K562 (cell line): ENCODE measurements around the gene CORT. TPM values are rescaled to one million over a fixed set of nuclear protein-coding genes. Genes with fewer than 3 reads are reported as not detected.

Experiments
- CTBP1 ChIP-seq: fragments of 450-650 bp; IDR thresholded peaks from 2 replicates; pipeline ENCODE4 v1.6.1; 2016; ENCODE audit warnings: borderline replicate concordance
- EP300 ChIP-seq: IDR thresholded peaks from 2 replicates; pipeline ENCODE4 v1.6.1; 2012; ENCODE audit warnings: low read length, improper control_type of control experiment
- GTF2F1 ChIP-seq: IDR thresholded peaks from 2 replicates; pipeline ENCODE4 v1.6.1; 2011; ENCODE audit warnings: low read depth, low read length, improper control_type of control experiment
- HDAC1 ChIP-seq, 2 experiments: fragments of 450-650 bp; IDR thresholded peaks; 2 replicates each; pipeline ENCODE4 v1.6.1; 2016 to 2017; ENCODE audit warnings: inconsistent platforms in 1 of 2, mild to moderate bottlenecking in 1 of 2, moderate library complexity in 1 of 2
- HDAC6 ChIP-seq: IDR thresholded peaks from 2 replicates; pipeline ENCODE4 v1.6.1; 2012; ENCODE audit warnings: low read depth, mild to moderate bottlenecking, control low read depth, inconsistent platforms, low read length, moderate library complexity
- HMG20B ChIP-seq: fragments of 250-450 bp; sonication (Bioruptor Pico); IDR thresholded peaks from 2 replicates; pipeline ENCODE4 v1.5.0; 2021; ENCODE audit warnings: mild to moderate bottlenecking
- KDM1A ChIP-seq, 2 experiments: fragments of 450-650 bp; IDR thresholded peaks; 2 replicates each; pipeline ENCODE4 v1.6.1; 2016; ENCODE audit warnings: mild to moderate bottlenecking in 2 of 2
- LEF1 ChIP-seq: fragments of 450-650 bp; IDR thresholded peaks from 2 replicates; pipeline ENCODE4 v1.6.1; 2016; ENCODE audit warnings: mild to moderate bottlenecking
- NR2C2 ChIP-seq, 2 experiments: fragments of 200-800 bp in 1 of 2; sonication (Bioruptor generic) in 1 of 2; sonication (generic) in 1 of 2; formaldehyde crosslinking in 1 of 2; IDR thresholded peaks; 2 replicates each; pipeline versions ENCODE4 v1.6.1 to v1.8.0; 2016 to 2022; ENCODE audit warnings: mild to moderate bottlenecking in 1 of 2, missing compliant biosample characterization in 1 of 2, missing genetic modification characterization in 1 of 2, missing genetic modification reagents in 1 of 2
- RBM22 ChIP-seq: fragments of 200-400 bp; formaldehyde crosslinking; IDR thresholded peaks from 2 replicates; pipeline ENCODE4 v1.6.1; 2018; ENCODE audit warnings: low read length, low read depth; ENCODE audit not compliant: poor library complexity, severe bottlenecking
- RCOR1 ChIP-seq, 2 experiments: IDR thresholded peaks; 2 replicates each; pipeline ENCODE4 v1.6.1; 2012; ENCODE audit warnings: low read depth in 2 of 2, low read length in 2 of 2, borderline replicate concordance in 1 of 2, improper control_type of control experiment in 1 of 2
- RERE ChIP-seq: sonication (generic); formaldehyde crosslinking; IDR thresholded peaks from 2 replicates; pipeline ENCODE4 v1.8.0; 2023; ENCODE audit warnings: missing genetic modification reagents, mild to moderate bottlenecking, borderline replicate concordance
- SREBF1 ChIP-seq: fragments of 150-350 bp; IDR thresholded peaks from 2 replicates; pipeline ENCODE4 v1.6.1; 2014; ENCODE audit warnings: antibody characterized with exemption, low read depth, low read length, borderline replicate concordance
- ZFP1 ChIP-seq: fragments of 450-650 bp; formaldehyde crosslinking; IDR thresholded peaks from 2 replicates; pipeline ENCODE4 v1.4.0; 2020; ENCODE audit warnings: mild to moderate bottlenecking, mixed read lengths
- ZNF143 ChIP-seq: sonication (generic); formaldehyde crosslinking; IDR thresholded peaks from 2 replicates; pipeline ENCODE4 v1.9.0; 2022; ENCODE audit warnings: mild to moderate bottlenecking, missing genetic modification reagents
- ZNF740 ChIP-seq, 3 experiments: fragments of 200-800 bp in 1 of 3; sonication (Bioruptor generic) in 1 of 3; sonication (generic) in 1 of 3; formaldehyde crosslinking in 1 of 3; IDR thresholded peaks; 2 replicates each; pipeline versions ENCODE4 v1.6.1 to v1.8.0; 2016 to 2022; ENCODE audit warnings: mild to moderate bottlenecking in 2 of 3, missing compliant biosample characterization in 2 of 3, missing genetic modification characterization in 2 of 3, missing genetic modification reagents in 1 of 3
- polyA plus RNA-seq, 8 experiments: library from polyadenylated mRNA; depleted of rRNA in 4 of 8; stranded (reverse) in 5 of 8; unstranded in 3 of 8; fragments of >200 nt; fragmentation: Nextera tagmentation in 2 of 8; fragmentation: Illumina TruSeq in 1 of 8; extraction: Ambion mirVana in 2 of 8; extraction: Trizol in 1 of 8; gene quantifications; 2 replicates each; pipeline versions ENCODE4 v1.2.1 to v1.2.3, GENCODE V29; 2011 to 2014; ENCODE audit warnings: inconsistent platforms in 1 of 8, missing spikeins in 1 of 8
- total RNA-seq, 7 experiments: library from RNA; depleted of rRNA in 6 of 7; stranded (reverse); fragments of >200 nt in 6 of 7; fragmentation: Illumina TruSeq in 2 of 7; extraction: Trizol in 2 of 7; gene quantifications; 2 replicates each; pipeline versions ENCODE4 v1.2.1 to v1.2.3, GENCODE V29; 2011 to 2021; ENCODE audit warnings: low replicate concordance in 1 of 7

CORT gene
- total and polyA plus RNA-seq, 9 of the 15 experiments (the other 6 are each of a cell fraction or from before 2014, with no cell fraction given): 0.08 to 0.54 (median 0.13) TPM; not detected in 5

- TF ChIP-seq GTF2F1 (peak; percentile 83), RBM22 (no peak), NR2C2 (CRISPR knock-in tag; IDR thresholded peaks at IDR 0.05) (peak; percentile 91), NR2C2 (tag; IDR thresholded peaks at IDR 0.05) (peak; percentile 97), HDAC6 (no peak), HMG20B (CRISPR knock-in tag) (no peak), HDAC1 (IDR thresholded peaks at IDR 0.05) (peak in 1 of 2 experiments; percentile 86; a peak in 2 of 4 replicates), EP300 (peak; percentile 43; the same call in 1 of the 2 replicates), SREBF1 (peak; percentile 89; the same call in 1 of the 2 replicates), ZFP1 (CRISPR knock-in tag) (0 out of 2 replicates have a peak, but pooled peaks have one; percentile 20), LEF1 (no peak), RCOR1 (IDR thresholded peaks at IDR 0.05; ENCODE audit: borderline replicate concordance in 1 of 2, low read depth in 2 of 2, low read length in 2 of 2) (peak; percentile 59 to 83; a peak in 3 of 4 replicates), RERE (CRISPR knock-in tag) (peak; percentile 97; the same call in 1 of the 2 replicates), ZNF143 (CRISPR knock-in tag) (peak; percentile 100), KDM1A (IDR thresholded peaks at IDR 0.05) (peak in 1 of 2 experiments; percentile 0; a peak in 1 of 4 replicates), CTBP1 (peak; percentile 78; the same call in 1 of the 2 replicates), ZNF740 (CRISPR knock-in tag; IDR thresholded peaks at IDR 0.05) (peak; percentile 87), ZNF740 (tag; IDR thresholded peaks at IDR 0.05) (peak in 1 of 2 experiments; percentile 32; a peak in 1 of 4 replicates)
Observed at GRCh38 chr1:10472220-10473144, 22.7 kb downstream of the CORT start, which contains the start of gene DFFA (continued).
